HepG2 (cell line): ENCODE results near the gene LRP2. TPM values are rescaled to one million over a fixed set of nuclear protein-coding genes. Genes with fewer than 3 reads are reported as not detected.

Source experiments
- BCL6 ChIP-seq: IDR thresholded peaks from 2 replicates; pipeline ENCODE4 v1.6.1; 2016; ENCODE audit warnings: missing genetic modification reagents, missing compliant biosample characterization
- EED ChIP-seq: sonication (generic); formaldehyde crosslinking; IDR thresholded peaks from 2 replicates; pipeline ENCODE4 v1.5.0; 2020; ENCODE audit warnings: mild to moderate bottlenecking, missing genetic modification reagents
- FOXP4 ChIP-seq: sonication (generic); formaldehyde crosslinking; IDR thresholded peaks from 2 replicates; pipeline ENCODE4 v1.4.0; 2020; ENCODE audit warnings: missing genetic modification reagents
- GATAD2A ChIP-seq: IDR thresholded peaks from 2 replicates; pipeline ENCODE4 v1.6.1; 2016
- GZF1 ChIP-seq: sonication (generic); formaldehyde crosslinking; IDR thresholded peaks from 2 replicates; pipeline ENCODE4 v1.5.1; 2020; ENCODE audit warnings: mild to moderate bottlenecking, missing genetic modification reagents
- HNF4G ChIP-seq, 2 experiments: sonication (generic) in 1 of 2; formaldehyde crosslinking in 1 of 2; IDR thresholded peaks; 2 replicates each; pipeline versions ENCODE4 v1.4.0 to v1.6.1; 2011 to 2020; ENCODE audit warnings: borderline replicate concordance in 2 of 2, low read depth in 2 of 2, mild to moderate bottlenecking in 2 of 2, low read length in 1 of 2, missing genetic modification reagents in 1 of 2, moderate library complexity in 1 of 2
- HOXD1 ChIP-seq: sonication (generic); formaldehyde crosslinking; IDR thresholded peaks from 2 replicates; pipeline ENCODE4 v1.5.0; 2020; ENCODE audit warnings: missing genetic modification reagents
- KAT2B ChIP-seq: fragments of 150-350 bp; IDR thresholded peaks from 2 replicates; pipeline ENCODE4 v1.6.1; 2014; ENCODE audit warnings: low read depth, low read length, borderline replicate concordance
- KMT2A ChIP-seq: sonication (generic); formaldehyde crosslinking; IDR thresholded peaks from 2 replicates; pipeline ENCODE4 v1.4.0; 2020; ENCODE audit warnings: missing genetic modification reagents
- NRL ChIP-seq: sonication (generic); formaldehyde crosslinking; IDR thresholded peaks from 2 replicates; pipeline ENCODE4 v1.5.0; 2020; ENCODE audit warnings: missing genetic modification reagents, mild to moderate bottlenecking, moderate library complexity, borderline replicate concordance
- PHF20 ChIP-seq: sonication (generic); formaldehyde crosslinking; IDR thresholded peaks from 2 replicates; pipeline ENCODE4 v1.5.0; 2020; ENCODE audit warnings: mild to moderate bottlenecking, missing genetic modification reagents
- PREB ChIP-seq: sonication (generic); formaldehyde crosslinking; IDR thresholded peaks from 2 replicates; pipeline ENCODE4 v1.4.0; 2020; ENCODE audit warnings: missing genetic modification reagents
- SOX5 ChIP-seq: IDR thresholded peaks from 2 replicates; pipeline ENCODE4 v1.6.1; 2016; ENCODE audit warnings: borderline replicate concordance
- SSRP1 ChIP-seq: IDR thresholded peaks from 2 replicates; pipeline ENCODE4 v1.6.1; 2016; ENCODE audit warnings: control low read depth
- TBX2 ChIP-seq: sonication (generic); formaldehyde crosslinking; IDR thresholded peaks from 2 replicates; pipeline ENCODE4 v1.5.0; 2020; ENCODE audit warnings: missing genetic modification reagents, mild to moderate bottlenecking, borderline replicate concordance
- TEF ChIP-seq: sonication (generic); formaldehyde crosslinking; IDR thresholded peaks from 2 replicates; pipeline ENCODE4 v1.5.0; 2020; ENCODE audit warnings: missing genetic modification reagents
- ZBTB3 ChIP-seq: sonication (generic); formaldehyde crosslinking; IDR thresholded peaks from 2 replicates; pipeline ENCODE4 v1.4.0; 2020; ENCODE audit warnings: low read depth, mild to moderate bottlenecking, moderate library complexity, missing genetic modification reagents, borderline replicate concordance
- ZBTB42 ChIP-seq: sonication (generic); formaldehyde crosslinking; IDR thresholded peaks from 2 replicates; pipeline ENCODE4 v1.5.0; 2020; ENCODE audit warnings: mild to moderate bottlenecking, missing genetic modification reagents
- ZSCAN5A ChIP-seq: sonication (generic); formaldehyde crosslinking; IDR thresholded peaks from 2 replicates; pipeline ENCODE4 v1.8.0; 2022; ENCODE audit warnings: mild to moderate bottlenecking, missing genetic modification reagents, borderline replicate concordance
- polyA plus RNA-seq, 8 experiments: library from polyadenylated mRNA; depleted of rRNA in 3 of 8; stranded (reverse) in 7 of 8; unstranded in 1 of 8; fragments of >200 nt; fragmentation: Illumina TruSeq in 4 of 8; extraction: Trizol in 4 of 8; gene quantifications; 2 replicates each; pipeline versions ENCODE4 v1.2.1 to v1.2.3, GENCODE V29; 2011 to 2016; ENCODE audit warnings: low read depth in 4 of 8, missing spikeins in 1 of 8, mixed read lengths in 1 of 8; ENCODE audit not compliant: insufficient read depth in 1 of 8
- total RNA-seq, 5 experiments: library from RNA; depleted of rRNA; stranded (reverse); fragments of >200 nt; fragmentation: Illumina TruSeq; extraction: Trizol; gene quantifications; 2 replicates each; pipeline ENCODE4 v1.2.3, GENCODE V29; 2016; ENCODE audit warnings: low read depth in 1 of 5
- TF ChIP-seq, protein P1 (sequence below): sonication (generic); formaldehyde crosslinking; IDR thresholded peaks from 2 replicates; pipeline ENCODE4 v1.5.0; 2020; ENCODE audit warnings: mild to moderate bottlenecking, missing genetic modification reagents, moderate library complexity

The LRP2 gene
- total and polyA plus RNA-seq, 2 of the 13 experiments (the other 11 are each of a cell fraction or from before 2014, with no cell fraction given), result 0.03 to 0.15 TPM

GRCh38 chr2:169362118-169362893 lies at the start of gene LRP2 (continued):
- TF ChIP-seq TEF (CRISPR knock-in tag) (no peak), GATAD2A (CRISPR knock-in tag) (peak; percentile 42), KMT2A (CRISPR knock-in tag) (peak; percentile 15; the same call in 1 of the 2 replicates), PHF20 (CRISPR knock-in tag) (0 out of 2 replicates have a peak, but pooled peaks have one; percentile 38), ZBTB3 (no peak), HNF4G (IDR thresholded peaks at IDR 0.05; ENCODE audit: borderline replicate concordance, low read depth, low read length) (peak; percentile 72), HNF4G (CRISPR knock-in tag; IDR thresholded peaks at IDR 0.05; ENCODE audit: borderline replicate concordance, low read depth) (peak; percentile 65; the same call in 1 of the 2 replicates), SOX5 (CRISPR knock-in tag) (no peak), ZBTB42 (0 out of 2 replicates have a peak, but pooled peaks have one; percentile 49), HOXD1 (CRISPR knock-in tag) (no peak), ZSCAN5A (CRISPR knock-in tag) (no peak), PREB (CRISPR knock-in tag) (no peak; the same call in 1 of the 2 replicates), GZF1 (no peak), TBX2 (CRISPR knock-in tag) (peak; percentile 68), BCL6 (CRISPR knock-in tag) (0 out of 2 replicates have a peak, but pooled peaks have one; percentile 32), EED (peak; percentile 89), KAT2B (no peak), SSRP1 (CRISPR knock-in tag) (no peak), NRL (CRISPR knock-in tag) (0 out of 2 replicates have a peak, but pooled peaks have one; percentile 46), FOXP4 (no peak)
- TF ChIP-seq, protein P1, sequence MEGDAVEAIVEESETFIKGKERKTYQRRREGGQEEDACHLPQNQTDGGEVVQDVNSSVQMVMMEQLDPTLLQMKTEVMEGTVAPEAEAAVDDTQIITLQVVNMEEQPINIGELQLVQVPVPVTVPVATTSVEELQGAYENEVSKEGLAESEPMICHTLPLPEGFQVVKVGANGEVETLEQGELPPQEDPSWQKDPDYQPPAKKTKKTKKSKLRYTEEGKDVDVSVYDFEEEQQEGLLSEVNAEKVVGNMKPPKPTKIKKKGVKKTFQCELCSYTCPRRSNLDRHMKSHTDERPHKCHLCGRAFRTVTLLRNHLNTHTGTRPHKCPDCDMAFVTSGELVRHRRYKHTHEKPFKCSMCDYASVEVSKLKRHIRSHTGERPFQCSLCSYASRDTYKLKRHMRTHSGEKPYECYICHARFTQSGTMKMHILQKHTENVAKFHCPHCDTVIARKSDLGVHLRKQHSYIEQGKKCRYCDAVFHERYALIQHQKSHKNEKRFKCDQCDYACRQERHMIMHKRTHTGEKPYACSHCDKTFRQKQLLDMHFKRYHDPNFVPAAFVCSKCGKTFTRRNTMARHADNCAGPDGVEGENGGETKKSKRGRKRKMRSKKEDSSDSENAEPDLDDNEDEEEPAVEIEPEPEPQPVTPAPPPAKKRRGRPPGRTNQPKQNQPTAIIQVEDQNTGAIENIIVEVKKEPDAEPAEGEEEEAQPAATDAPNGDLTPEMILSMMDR (CRISPR knock-in tag), result peak; percentile 42; the same call in 1 of the 2 replicates
